Bone marrow (tissue), 2 donors: ENCODE results near the gene NELFCD.
"Not testable (repeated sequence)": the region's sequence is repeated elsewhere in the genome, so short reads cannot be mapped to it uniquely, and the experiment has no call there.

Experiments used
- DNase-seq, 2 donors: peaks; one replicate each; lab custom pipeline; 2025; lab: John Stamatoyannopoulos, UW

The NELFCD gene

GRCh38 chr20:58973866-58974265 is 7.2 kb upstream of the NELFCD start:
- no peak for DNase-seq

- no peak for DNase-seq
These were observed 5.7 kb upstream of the NELFCD start for GRCh38 chr20:58975353-58975752.

GRCh38 chr20:58976061-58976730 is 4.9 kb upstream of the NELFCD start:
- DNase-seq: no peak

- DNase-seq: no peak
These were observed 2.5 kb upstream of the NELFCD start for GRCh38 chr20:58978351-58979190.

GRCh38 chr20:58981628-58982364 is 740 bp downstream of the NELFCD start:
- DNase-seq: no peak

GRCh38 chr20:58982406-58983114 is 1.5 kb downstream of the NELFCD start:
- DNase-seq: no peak

GRCh38 chr20:58983115-58983468 is 2.0 kb downstream of the NELFCD start:
- DNase-seq: not testable (repeated sequence)

- DNase-seq: no peak
These were observed 3.6 kb downstream of the NELFCD start for GRCh38 chr20:58984691-58985090.

- no peak for DNase-seq
These were observed 4.6 kb downstream of the NELFCD start for GRCh38 chr20:58985656-58986055.

- DNase-seq: no peak
These were observed 5.4 kb downstream of the NELFCD start for GRCh38 chr20:58986286-58986967.

GRCh38 chr20:58986968-58987517 is 6.0 kb downstream of the NELFCD start:
- DNase-seq: no peak

GRCh38 chr20:58987790-58988564 is 6.9 kb downstream of the NELFCD start:
- no peak for DNase-seq

GRCh38 chr20:58988565-58988882 is 7.5 kb downstream of the NELFCD start:
- DNase-seq: no peak

- no peak for DNase-seq
These were observed 8.1 kb downstream of the NELFCD start for GRCh38 chr20:58989196-58989595.

GRCh38 chr20:58990651-58991445 is 9.8 kb downstream of the NELFCD start:
- DNase-seq: no peak

- DNase-seq: no peak
These were observed 10.7 kb downstream of the NELFCD start for GRCh38 chr20:58991715-58992114.

GRCh38 chr20:58992911-58993310 is 11.9 kb downstream of the NELFCD start:
- DNase-seq: no peak

GRCh38 chr20:58993332-58994248 is 12.5 kb downstream of the NELFCD start:
- no peak for DNase-seq
